H1 (cell line): ENCODE results near the gene CNOT10. TPM values are rescaled to one million over a fixed set of nuclear protein-coding genes. Genes with fewer than 3 reads are reported as not detected.

ENCODE experiments used
- CTCF ChIA-PET: fragments of 300-600 bp; sonication (Branson Sonifier 250); formaldehyde crosslinking; loops from one replicate; lab custom pipeline; 2021; ENCODE audit not compliant: partially characterized antibody; lab: Charles Lee
- POLR2A ChIA-PET: fragments of 300-600 bp; sonication (Branson Sonifier 250); formaldehyde crosslinking; loops from one replicate; lab custom pipeline; 2021; ENCODE audit warnings: inconsistent platforms; ENCODE audit not compliant: partially characterized antibody; lab: Charles Lee
- DNase-seq, 2 experiments: peaks; one replicate each; pipeline versions ENCODE4 v3.0.0 to v3.0.0-alpha.2; 2010 to 2022; ENCODE audit warnings: low spot score in 2 of 2, low read depth in 1 of 2, mixed read lengths in 1 of 2
- FAIRE-seq: peaks from 2 replicates; lab custom pipeline; 2011; peaks lifted over from hg19 to GRCh38; lab: Jason Lieb, UNC
- H2AFZ ChIP-seq: 2 replicates; pipeline ENCODE4 v1.8.1; 2012; ENCODE audit warnings: low read length, inconsistent platforms
- H2AK5ac ChIP-seq: 2 replicates; pipeline ENCODE4 v1.6.1; 2013; ENCODE audit warnings: low read depth, low read length
- H2BK120ac ChIP-seq: replicated peaks from 2 replicates; pipeline ENCODE3; 2013; ENCODE audit warnings: low read depth, low read length, inconsistent platforms
- H2BK12ac ChIP-seq: 2 replicates; pipeline ENCODE4 v1.6.1; 2013; ENCODE audit warnings: low read depth, low read length
- H2BK15ac ChIP-seq: 2 replicates; pipeline ENCODE4 v1.6.1; 2013; ENCODE audit warnings: low read length
- H2BK20ac ChIP-seq: 2 replicates; pipeline ENCODE4 v1.6.1; 2013; ENCODE audit warnings: low read length
- H2BK5ac ChIP-seq: 2 replicates; pipeline ENCODE4 v1.6.1; 2013; ENCODE audit warnings: low read depth, low read length
- H3K14ac ChIP-seq: 2 replicates; pipeline ENCODE4 v1.6.1; 2013; ENCODE audit warnings: inconsistent platforms; ENCODE audit not compliant: insufficient read length
- H3K18ac ChIP-seq: 2 replicates; pipeline ENCODE4 v1.6.1; 2013; ENCODE audit warnings: low read length; ENCODE audit errors: extremely low read depth
- H3K23ac ChIP-seq: 2 replicates; pipeline ENCODE4 v1.6.1; 2013; ENCODE audit warnings: inconsistent platforms; ENCODE audit not compliant: insufficient read length
- H3K23me2 ChIP-seq: 2 replicates; pipeline ENCODE4 v1.6.1; 2013; ENCODE audit warnings: low read depth, low read length
- H3K27ac ChIP-seq: 2 replicates; pipeline ENCODE4 v1.6.1; 2011; ENCODE audit warnings: low read depth, low read length, inconsistent platforms
- H3K27me3 ChIP-seq, 4 experiments: replicated peaks in 1 of 4; 1 replicate in 1 of 4; 2 replicates in 3 of 4; pipeline versions ENCODE4 v1.6.1 to v1.8.1; 2011 to 2013; ENCODE audit warnings: low read length in 3 of 4, mild to moderate bottlenecking in 3 of 4, inconsistent platforms in 2 of 4, mixed read lengths in 2 of 4, moderate library complexity in 1 of 4; ENCODE audit not compliant: control insufficient read depth in 3 of 4, insufficient read depth in 3 of 4; ENCODE audit errors: extremely low read depth in 1 of 4
- H3K36me3 ChIP-seq, 4 experiments: 2 replicates each; pipeline versions ENCODE4 v1.6.1 to v1.8.1; 2011 to 2013; ENCODE audit warnings: mild to moderate bottlenecking in 4 of 4, low read length in 3 of 4, moderate library complexity in 2 of 4, control low read depth in 1 of 4, inconsistent platforms in 1 of 4; ENCODE audit not compliant: insufficient read depth in 4 of 4, control insufficient read depth in 2 of 4
- H3K4ac ChIP-seq: replicated peaks from 2 replicates; pipeline ENCODE3; 2013; ENCODE audit warnings: low read length, low read depth, mixed read lengths, inconsistent platforms; ENCODE audit not compliant: insufficient read length
- H3K4me1 ChIP-seq, 4 experiments: replicated peaks in 1 of 4; 1 replicate in 1 of 4; 2 replicates in 3 of 4; pipeline versions ENCODE4 v1.6.1 to v1.8.1; 2011 to 2013; ENCODE audit warnings: low read length in 3 of 4, inconsistent platforms in 2 of 4, mixed read lengths in 1 of 4; ENCODE audit not compliant: insufficient read depth in 4 of 4, control insufficient read depth in 3 of 4
- H3K4me2 ChIP-seq, 2 experiments: 2 replicates each; pipeline versions ENCODE4 v1.6.1 to v1.8.1; 2011 to 2013; ENCODE audit warnings: low read depth in 2 of 2, low read length in 2 of 2, control low read depth in 1 of 2, inconsistent platforms in 1 of 2, mild to moderate bottlenecking in 1 of 2; ENCODE audit not compliant: insufficient read depth in 1 of 2
- H3K4me3 ChIP-seq, 4 experiments: fragments of 200-600, 300-600 bp in 1 of 4; sonication (generic), shearing (Covaris generic), sonication (Bioruptor Twin) in 1 of 4; 2 replicates each; pipeline versions ENCODE4 v1.5.1 to v1.8.1; 2011 to 2016; ENCODE audit warnings: low read length in 4 of 4, low read depth in 3 of 4, control low read depth in 2 of 4, inconsistent platforms in 2 of 4, mild to moderate bottlenecking in 2 of 4, mixed read lengths in 1 of 4, moderate library complexity in 1 of 4; ENCODE audit not compliant: insufficient read depth in 2 of 4; ENCODE audit errors: extremely low read depth in 1 of 4
- H3K56ac ChIP-seq: replicated peaks from 2 replicates; pipeline ENCODE3; 2013; ENCODE audit warnings: low read depth, mild to moderate bottlenecking, mixed read lengths, low read length, inconsistent platforms; ENCODE audit not compliant: insufficient read length
- H3K79me1 ChIP-seq: 2 replicates; pipeline ENCODE4 v1.6.1; 2013; ENCODE audit warnings: low read depth, low read length, control low read depth
- H3K79me2 ChIP-seq, 2 experiments: 2 replicates each; pipeline versions ENCODE4 v1.6.1 to v1.8.1; 2012 to 2013; ENCODE audit warnings: low read length in 2 of 2, mild to moderate bottlenecking in 2 of 2, inconsistent platforms in 1 of 2; ENCODE audit not compliant: insufficient read depth in 2 of 2, control insufficient read depth in 1 of 2
- H3K9ac ChIP-seq, 4 experiments: replicated peaks in 1 of 4; 1 replicate in 1 of 4; 2 replicates in 3 of 4; pipeline versions ENCODE4 v1.6.1 to v1.8.1; 2011 to 2013; ENCODE audit warnings: low read depth in 3 of 4, low read length in 3 of 4, control low read depth in 2 of 4, mild to moderate bottlenecking in 2 of 4, moderate library complexity in 2 of 4, inconsistent platforms in 1 of 4; ENCODE audit errors: extremely low read depth in 1 of 4
- H3K9me3 ChIP-seq, 2 experiments: 2 replicates each; pipeline versions ENCODE4 v1.6.1 to v1.8.1; 2012 to 2013; ENCODE audit warnings: mild to moderate bottlenecking in 2 of 2, moderate library complexity in 2 of 2, control low read depth in 1 of 2, inconsistent platforms in 1 of 2, low read depth in 1 of 2, low read length in 1 of 2, mixed read lengths in 1 of 2; ENCODE audit not compliant: insufficient read depth in 2 of 2
- H4K20me1 ChIP-seq, 2 experiments: replicated peaks in 1 of 2; 2 replicates each; pipeline versions ENCODE3 to v1.8.1; 2011 to 2013; ENCODE audit warnings: inconsistent platforms in 2 of 2, low read length in 2 of 2, mild to moderate bottlenecking in 1 of 2; ENCODE audit not compliant: insufficient read depth in 2 of 2, control insufficient read depth in 1 of 2
- H4K5ac ChIP-seq: 2 replicates; pipeline ENCODE4 v1.6.1; 2013; ENCODE audit warnings: low read length, low read depth, mixed read lengths, inconsistent platforms; ENCODE audit not compliant: insufficient read length
- H4K8ac ChIP-seq: 2 replicates; pipeline ENCODE4 v1.8.0; 2013; ENCODE audit warnings: mild to moderate bottlenecking, moderate library complexity, low read length, inconsistent platforms; ENCODE audit not compliant: insufficient read depth; ENCODE audit errors: extremely low read depth
- H4K91ac ChIP-seq: replicated peaks from 2 replicates; pipeline ENCODE3; 2013; ENCODE audit warnings: low read length, mixed read lengths, inconsistent platforms; ENCODE audit not compliant: insufficient read length
- ATF3 ChIP-seq: IDR thresholded peaks from 2 replicates; pipeline ENCODE4 v1.6.1; 2011; ENCODE audit warnings: low read depth, mild to moderate bottlenecking, low read length; ENCODE audit not compliant: insufficient read depth
- CTCF ChIP-seq, 3 experiments: IDR thresholded peaks; 1 replicate in 2 of 3; 2 replicates in 1 of 3; pipeline versions ENCODE4 v1.5.1 to v1.6.1; 2011; ENCODE audit warnings: low read length in 3 of 3, mild to moderate bottlenecking in 3 of 3, inconsistent platforms in 2 of 3, low read depth in 1 of 3, moderate library complexity in 1 of 3; ENCODE audit not compliant: insufficient read depth in 1 of 3; ENCODE audit errors: control extremely low read depth in 1 of 3
- POU5F1 ChIP-seq: IDR thresholded peaks from 2 replicates; pipeline ENCODE4 v1.6.1; 2011; ENCODE audit warnings: low read depth, mild to moderate bottlenecking, low read length, moderate library complexity
- RAD21 ChIP-seq, 2 experiments: IDR thresholded peaks in 1 of 2; conservative IDR thresholded peaks in 1 of 2; 2 replicates each; pipeline ENCODE4 v1.6.1; 2011; ENCODE audit warnings: low read depth in 2 of 2, low read length in 2 of 2, improper control_type of control experiment in 1 of 2, inconsistent platforms in 1 of 2, mild to moderate bottlenecking in 1 of 2, moderate library complexity in 1 of 2
- RXRA ChIP-seq: IDR thresholded peaks from 2 replicates; pipeline ENCODE4 v1.6.1; 2011; ENCODE audit warnings: low read depth, mild to moderate bottlenecking, low read length, moderate library complexity; ENCODE audit not compliant: insufficient read depth
- SIX5 ChIP-seq: IDR thresholded peaks from 2 replicates; pipeline ENCODE4 v1.6.1; 2011; ENCODE audit warnings: mild to moderate bottlenecking, low read depth, low read length
- polyA plus RNA-seq, 7 experiments: library from polyadenylated mRNA; depleted of rRNA in 3 of 7; stranded (reverse) in 5 of 7; unstranded in 2 of 7; fragments of >200 nt in 5 of 7; fragments of 200-250 nt in 2 of 7; gene quantifications; 1 replicate in 5 of 7; 2 replicates in 1 of 7; 4 replicates in 1 of 7; pipeline versions ENCODE4 v1.2.1 to v1.2.3, GENCODE V29; 2011 to 2013; ENCODE audit warnings: missing spikeins in 2 of 7, mixed read lengths in 2 of 7
- total RNA-seq: library from RNA; stranded (reverse); fragmentation: NEBNext Ultra II Directional; extraction: Animal tissue kit (Norgen Biotek cat#: 25700); gene quantifications from 2 replicates; pipeline ENCODE4 v1.2.1, GENCODE V29; 2021

Gene CNOT10
- total and polyA plus RNA-seq, 2 of the 8 experiments (the other 6 are each of a cell fraction or from before 2014, with no cell fraction given), result 39.9 to 55.9 TPM

GRCh38 chr3:32733631-32734229 is 48.7 kb downstream of the CNOT10 start:
- Histone ChIP-seq H3K79me1 (peaks cover 5% of the 10 kb centered on the region), H2BK5ac (no peak overlapping the region), H4K91ac (no peak overlapping the region), H3K9ac (no peak overlapping the region), H3K23ac (no peak overlapping the region), H3K56ac (no peak overlapping the region), H2AFZ (no peak overlapping the region), H3K4me2 (no peak overlapping the region), H3K27ac (no peak overlapping the region), H4K5ac (peak overlapping the region; percentile 90), H2BK12ac (no peak overlapping the region), H3K23me2 (no peaks in the 10 kb centered on the region), H3K14ac (no peak overlapping the region), H4K20me1 (no peaks in the 10 kb centered on the region), H3K9me3 (no peaks in the 10 kb centered on the region), H3K36me3 (peaks cover 0 to 18% (median 3%) of the 10 kb centered on the region in 4 experiments; a peak in 4 of 8 replicates), H2BK15ac (no peak overlapping the region), H3K4ac (no peak overlapping the region), H3K4me1 (peaks cover 0 to 4% (median 2%) of the 10 kb centered on the region in 4 experiments; a peak in 2 of 7 replicates), H3K18ac (no peak overlapping the region), H3K27me3 (no peaks in the 10 kb centered on the region), H4K8ac (no peak overlapping the region), H3K79me2 (peaks cover 0 to 22% of the 10 kb centered on the region in 2 experiments; a peak in 2 of 4 replicates), H2BK20ac (no peak overlapping the region), H2AK5ac (no peak overlapping the region), H3K4me3 (no peak overlapping the region), H2BK120ac (no peak overlapping the region)
- peak; percentile 32 for FAIRE-seq
- POLR2A ChIA-PET, result interaction anchor here (0.6 to 4.0 kb wide), 4 partner anchors 9 to 152 kb away, joined by 3 to 23 read pairs (median 3); no protein-coding TSS in a partner anchor
- TF ChIP-seq POU5F1 (no peak), CTCF (IDR thresholded peaks at IDR 0.05; ENCODE audit: control extremely low read depth in 1 of 3, insufficient read depth in 1 of 3, low read depth in 1 of 3, low read length in 3 of 3) (peak in 2 of 3 experiments; percentile 22 to 49; a peak in 2 of 4 replicates), SIX5 (no peak), RAD21 (IDR thresholded peaks at IDR 0.05 in 1 of 2, conservative IDR thresholded peaks at IDR 0.05 in 1 of 2; ENCODE audit: low read depth in 2 of 2, low read length in 2 of 2) (peak; percentile 63 to 64), RXRA (no peak), ATF3 (no peak)
- CTCF ChIA-PET, result interaction anchor here (0.7 to 1.8 kb wide), 8 partner anchors 26 to 170 kb away, joined by 3 to 8 read pairs (median 4); partner anchors contain the start of gene CNOT10
- DNase-seq, result no peak
